ENCODE results near the gene FBXO34.

The FBXO34 gene

GRCh38 chr14:55314449-55314848 lies 43.2 kb downstream of the FBXO34 start:
- Histone ChIP-seq H3K9ac (ENCODE audit: low read length) (no peak overlapping the region), H3K4me2 (ENCODE audit: low read length) (no peak overlapping the region), H4K8ac (ENCODE audit: low read depth, low read length) (no peak overlapping the region), H4K91ac (ENCODE audit: low read depth, low read length) (no peak overlapping the region), H3K14ac (ENCODE audit: low read length) (no peak overlapping the region), H2AFZ (ENCODE audit: insufficient read depth, low read length, poor library complexity) (no peak overlapping the region), H3K79me2 (ENCODE audit: control insufficient read depth, insufficient read depth, low read length, poor library complexity) (no peaks in the 10 kb centered on the region), H3K27ac (ENCODE audit: low read depth, low read length) (no peak overlapping the region), H3K9me3 (ENCODE audit: insufficient read depth, low read depth, low read length) (peaks cover 7% of the 10 kb centered on the region), H2BK5ac (ENCODE audit: low read depth, low read length, poor library complexity) (no peak overlapping the region), H2BK12ac (ENCODE audit: low read length) (no peak overlapping the region), H3K4me3 (ENCODE audit: low read depth, low read length) (no peak overlapping the region), H3K23ac (ENCODE audit: low read length) (no peak overlapping the region), H4K12ac (ENCODE audit: low read depth, low read length) (no peak overlapping the region), H3K36me3 (ENCODE audit: control insufficient read depth in 1 of 2, insufficient read depth in 2 of 2, low read length in 2 of 2) (peaks cover 5 to 7% of the 10 kb centered on the region in 2 experiments), H3K27me3 (ENCODE audit: insufficient read depth, low read length) (no peaks in the 10 kb centered on the region), H2AK5ac (ENCODE audit: low read length) (no peak overlapping the region), H2BK120ac (ENCODE audit: insufficient read depth, low read length, poor library complexity) (no peak overlapping the region), H3K18ac (ENCODE audit: low read length) (no peak overlapping the region), H3K4me1 (ENCODE audit: control insufficient read depth in 1 of 2, insufficient read depth in 2 of 2, low read length in 2 of 2) (no peaks in the 10 kb centered on the region), H3K4ac (ENCODE audit: low read depth, low read length) (no peak overlapping the region), H3K79me1 (ENCODE audit: low read length) (no peaks in the 10 kb centered on the region)
- DNase-seq: no peak

- Histone ChIP-seq H2AK5ac (ENCODE audit: low read length) (no peak overlapping the region), H4K8ac (ENCODE audit: low read depth, low read length) (no peak overlapping the region), H3K9ac (ENCODE audit: low read length) (no peak overlapping the region), H3K27me3 (ENCODE audit: insufficient read depth, low read length) (no peaks in the 10 kb centered on the region), H3K9me3 (ENCODE audit: insufficient read depth, low read depth, low read length) (peaks cover 7% of the 10 kb centered on the region), H3K23ac (ENCODE audit: low read length) (no peak overlapping the region), H3K36me3 (ENCODE audit: control insufficient read depth in 1 of 2, insufficient read depth in 2 of 2, low read length in 2 of 2) (peaks cover 5 to 7% of the 10 kb centered on the region in 2 experiments), H3K18ac (ENCODE audit: low read length) (no peak overlapping the region), H3K4me1 (ENCODE audit: control insufficient read depth in 1 of 2, insufficient read depth in 2 of 2, low read length in 2 of 2) (no peaks in the 10 kb centered on the region), H2BK5ac (ENCODE audit: low read depth, low read length, poor library complexity) (no peak overlapping the region), H4K91ac (ENCODE audit: low read depth, low read length) (no peak overlapping the region), H2AFZ (ENCODE audit: insufficient read depth, low read length, poor library complexity) (no peak overlapping the region), H3K79me1 (ENCODE audit: low read length) (no peaks in the 10 kb centered on the region), H3K4ac (ENCODE audit: low read depth, low read length) (no peak overlapping the region), H2BK12ac (ENCODE audit: low read length) (no peak overlapping the region), H2BK120ac (ENCODE audit: insufficient read depth, low read length, poor library complexity) (no peak overlapping the region), H3K27ac (ENCODE audit: low read depth, low read length) (no peak overlapping the region), H3K14ac (ENCODE audit: low read length) (no peak overlapping the region), H4K12ac (ENCODE audit: low read depth, low read length) (no peak overlapping the region), H3K4me2 (ENCODE audit: low read length) (no peak overlapping the region), H3K4me3 (ENCODE audit: low read depth, low read length) (no peak overlapping the region), H3K79me2 (ENCODE audit: control insufficient read depth, insufficient read depth, low read length, poor library complexity) (no peaks in the 10 kb centered on the region)
- no CpG with 5 or more reads among the region's 4 CpGs for WGBS (ENCODE audit: extremely low coverage, insufficient coverage, insufficient read length)
- peak in 1 of 2 donors; percentile 37 for DNase-seq
These were observed 45.3 kb downstream of the FBXO34 start for GRCh38 chr14:55316564-55316963.

- H3K27ac ChIP-seq (ENCODE audit: low read depth, low read length): no peak overlapping the region
- no peak overlapping the region for H4K91ac ChIP-seq (ENCODE audit: low read depth, low read length)
- no peaks in the 10 kb centered on the region for H3K27me3 ChIP-seq (ENCODE audit: insufficient read depth, low read length)
- H3K79me1 ChIP-seq (ENCODE audit: low read length): no peaks in the 10 kb centered on the region
- no peak overlapping the region for H3K4me2 ChIP-seq (ENCODE audit: low read length)
- no peak overlapping the region for H4K12ac ChIP-seq (ENCODE audit: low read depth, low read length)
- no CpG with 5 or more reads among the region's 3 CpGs for WGBS (ENCODE audit: extremely low coverage, insufficient coverage, insufficient read length)
- no peak overlapping the region for H4K8ac ChIP-seq (ENCODE audit: low read depth, low read length)
- peaks cover 0 to 2% of the 10 kb centered on the region in 2 experiments for H3K36me3 ChIP-seq (ENCODE audit: control insufficient read depth in 1 of 2, insufficient read depth in 2 of 2, low read length in 2 of 2)
- no peak overlapping the region for H3K9ac ChIP-seq (ENCODE audit: low read length)
- no peak overlapping the region for H2BK12ac ChIP-seq (ENCODE audit: low read length)
- H3K23ac ChIP-seq (ENCODE audit: low read length): no peak overlapping the region
- no peak overlapping the region for H3K4ac ChIP-seq (ENCODE audit: low read depth, low read length)
- H3K79me2 ChIP-seq (ENCODE audit: control insufficient read depth, insufficient read depth, low read length, poor library complexity): no peaks in the 10 kb centered on the region
- H3K4me1 ChIP-seq (ENCODE audit: control insufficient read depth in 1 of 2, insufficient read depth in 2 of 2, low read length in 2 of 2): no peaks in the 10 kb centered on the region
- no peak overlapping the region for H2AFZ ChIP-seq (ENCODE audit: insufficient read depth, low read length, poor library complexity)
- no peak overlapping the region for H2BK120ac ChIP-seq (ENCODE audit: insufficient read depth, low read length, poor library complexity)
- no peak overlapping the region for H3K14ac ChIP-seq (ENCODE audit: low read length)
- no peaks in the 10 kb centered on the region for H3K9me3 ChIP-seq (ENCODE audit: insufficient read depth, low read depth, low read length)
- H3K4me3 ChIP-seq (ENCODE audit: low read depth, low read length): no peak overlapping the region
- no peak overlapping the region for H2AK5ac ChIP-seq (ENCODE audit: low read length)
- H2BK5ac ChIP-seq (ENCODE audit: low read depth, low read length, poor library complexity): no peak overlapping the region
- DNase-seq: no peak
- no peak overlapping the region for H3K18ac ChIP-seq (ENCODE audit: low read length)
These were observed 46.5 kb downstream of the FBXO34 start for GRCh38 chr14:55317542-55318306.

- H2BK5ac ChIP-seq (ENCODE audit: low read depth, low read length, poor library complexity): no peak overlapping the region
- no peak overlapping the region for H3K18ac ChIP-seq (ENCODE audit: low read length)
- no peak overlapping the region for H2AFZ ChIP-seq (ENCODE audit: insufficient read depth, low read length, poor library complexity)
- no peak overlapping the region for H3K4me2 ChIP-seq (ENCODE audit: low read length)
- no peaks in the 10 kb centered on the region for H3K79me2 ChIP-seq (ENCODE audit: control insufficient read depth, insufficient read depth, low read length, poor library complexity)
- H4K8ac ChIP-seq (ENCODE audit: low read depth, low read length): no peak overlapping the region
- H3K14ac ChIP-seq (ENCODE audit: low read length): no peak overlapping the region
- no peak for DNase-seq
- no peak overlapping the region for H3K23ac ChIP-seq (ENCODE audit: low read length)
- no peaks in the 10 kb centered on the region for H3K9me3 ChIP-seq (ENCODE audit: insufficient read depth, low read depth, low read length)
- no peak overlapping the region for H3K4me3 ChIP-seq (ENCODE audit: low read depth, low read length)
- H3K27ac ChIP-seq (ENCODE audit: low read depth, low read length): no peak overlapping the region
- peak overlapping the region; percentile 62 for H3K4ac ChIP-seq (ENCODE audit: low read depth, low read length)
- no peaks in the 10 kb centered on the region for H3K27me3 ChIP-seq (ENCODE audit: insufficient read depth, low read length)
- no peak overlapping the region for H2BK12ac ChIP-seq (ENCODE audit: low read length)
- no CpG with 5 or more reads among the region's 1 CpG for WGBS (ENCODE audit: extremely low coverage, insufficient coverage, insufficient read length)
- no peaks in the 10 kb centered on the region for H3K36me3 ChIP-seq (ENCODE audit: control insufficient read depth in 1 of 2, insufficient read depth in 2 of 2, low read length in 2 of 2)
- H3K9ac ChIP-seq (ENCODE audit: low read length): no peak overlapping the region
- H2AK5ac ChIP-seq (ENCODE audit: low read length): no peak overlapping the region
- H3K4me1 ChIP-seq (ENCODE audit: control insufficient read depth in 1 of 2, insufficient read depth in 2 of 2, low read length in 2 of 2): no peaks in the 10 kb centered on the region
- H4K12ac ChIP-seq (ENCODE audit: low read depth, low read length): no peak overlapping the region
- H2BK120ac ChIP-seq (ENCODE audit: insufficient read depth, low read length, poor library complexity): no peak overlapping the region
- H3K79me1 ChIP-seq (ENCODE audit: low read length): no peaks in the 10 kb centered on the region
- H4K91ac ChIP-seq (ENCODE audit: low read depth, low read length): no peak overlapping the region
These were observed 47.5 kb downstream of the FBXO34 start for GRCh38 chr14:55318694-55319093.

All from trophoblast cell (in vitro differentiated cells and primary cell).